ENCODE measurements around the gene ERMARD. TPM values are rescaled to one million over a fixed set of nuclear protein-coding genes. Genes with fewer than 3 reads are reported as not detected.

ERMARD gene
- total RNA-seq, 1 experiment from 2014 or later: 13.6 TPM

DNA sequence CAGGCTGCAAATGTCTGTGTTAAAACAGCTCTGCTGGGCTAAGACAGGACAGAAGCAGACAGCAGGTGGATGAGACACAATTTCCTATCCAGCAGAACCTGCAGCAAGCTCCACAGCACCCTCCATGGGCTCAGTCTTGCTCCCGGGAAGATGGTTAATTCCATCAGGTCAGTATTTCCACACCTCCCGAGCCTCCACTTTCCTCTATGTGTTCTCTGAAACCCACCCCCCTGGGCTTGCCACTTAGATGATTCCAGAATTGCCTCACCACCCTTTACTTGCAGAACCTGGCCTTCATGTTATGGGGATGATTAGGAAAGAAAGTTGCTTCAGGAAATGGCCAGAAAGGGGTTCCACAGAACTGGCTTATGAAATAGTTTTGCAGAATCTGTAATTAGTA lies 43.8 kb downstream of the ERMARD start:
- Histone ChIP-seq H3K9ac (ENCODE audit: extremely low read depth, insufficient read length, low read length) (no peak overlapping the region), H3K9me3 (ENCODE audit: control insufficient read depth, low read depth, low read length) (no peaks in the 10 kb centered on the region), H3K4me1 (ENCODE audit: insufficient read depth, low read length) (no peaks in the 10 kb centered on the region), H2BK12ac (ENCODE audit: insufficient read length, low read depth, low read length) (no peak overlapping the region), H3K14ac (ENCODE audit: insufficient read depth, low read length) (no peak overlapping the region), H4K5ac (ENCODE audit: insufficient read length, low read depth, low read length) (no peak overlapping the region), H3K4ac (ENCODE audit: low read depth, low read length) (no peak overlapping the region), H3K4me2 (ENCODE audit: insufficient read depth, insufficient read length, low read length) (no peak overlapping the region), H2BK15ac (ENCODE audit: low read depth, low read length) (no peak overlapping the region), H3K79me1 (ENCODE audit: insufficient read depth, low read depth, low read length, poor library complexity, severe bottlenecking) (no peaks in the 10 kb centered on the region), H3K27ac (ENCODE audit: insufficient read length, low read depth, low read length) (no peak overlapping the region), H4K8ac (replicated peaks; ENCODE audit: insufficient read length, low read depth, low read length) (no peak overlapping the region), H3K27me3 (ENCODE audit: insufficient read depth, low read length) (peaks cover 3% of the 10 kb centered on the region; the same call in 1 of the 2 replicates), H2AFZ (ENCODE audit: low read length) (no peak overlapping the region), H3K56ac (ENCODE audit: insufficient read length, low read depth, low read length) (no peak overlapping the region), H2BK5ac (ENCODE audit: insufficient read length, low read length) (no peak overlapping the region), H4K91ac (ENCODE audit: insufficient read length, low read depth, low read length) (no peak overlapping the region), H2AK5ac (ENCODE audit: insufficient read length, low read length) (no peak overlapping the region), H3K18ac (ENCODE audit: insufficient read length, low read depth, low read length) (no peak overlapping the region), H3K79me2 (ENCODE audit: insufficient read depth, low read length) (no peaks in the 10 kb centered on the region), H3K23ac (ENCODE audit: insufficient read length, low read depth, low read length) (no peak overlapping the region), H3T11ph (ENCODE audit: low read length) (no peak overlapping the region), H2BK20ac (ENCODE audit: low read depth, low read length, poor library complexity, severe bottlenecking) (no peak overlapping the region), H4K20me1 (ENCODE audit: control insufficient read depth, insufficient read depth, insufficient read length) (no peaks in the 10 kb centered on the region), H2BK120ac (ENCODE audit: low read depth, low read length, poor library complexity, severe bottlenecking) (no peak overlapping the region), H3K23me2 (ENCODE audit: insufficient read length, low read depth, low read length, poor library complexity, severe bottlenecking) (no peaks in the 10 kb centered on the region)
- Mint-ChIP-seq H3K27me3 (ENCODE audit: low read depth) (peaks cover 24% of the 10 kb centered on the region), H3K4me3 (no peak overlapping the region), H3K4me1 (peaks cover 12 to 20% of the 10 kb centered on the region in 2 experiments), H3K36me3 (ENCODE audit: insufficient read depth in 1 of 3, low read depth in 3 of 3) (no peaks in the 10 kb centered on the region), H3K27ac (no peak overlapping the region), H3K9me3 (no peaks in the 10 kb centered on the region)
- WGBS (ENCODE audit: extremely low coverage, insufficient read length, low lambda C conversion rate): no CpG with 5 or more reads among the region's 2 CpGs
- TF ChIP-seq, protein P1, sequence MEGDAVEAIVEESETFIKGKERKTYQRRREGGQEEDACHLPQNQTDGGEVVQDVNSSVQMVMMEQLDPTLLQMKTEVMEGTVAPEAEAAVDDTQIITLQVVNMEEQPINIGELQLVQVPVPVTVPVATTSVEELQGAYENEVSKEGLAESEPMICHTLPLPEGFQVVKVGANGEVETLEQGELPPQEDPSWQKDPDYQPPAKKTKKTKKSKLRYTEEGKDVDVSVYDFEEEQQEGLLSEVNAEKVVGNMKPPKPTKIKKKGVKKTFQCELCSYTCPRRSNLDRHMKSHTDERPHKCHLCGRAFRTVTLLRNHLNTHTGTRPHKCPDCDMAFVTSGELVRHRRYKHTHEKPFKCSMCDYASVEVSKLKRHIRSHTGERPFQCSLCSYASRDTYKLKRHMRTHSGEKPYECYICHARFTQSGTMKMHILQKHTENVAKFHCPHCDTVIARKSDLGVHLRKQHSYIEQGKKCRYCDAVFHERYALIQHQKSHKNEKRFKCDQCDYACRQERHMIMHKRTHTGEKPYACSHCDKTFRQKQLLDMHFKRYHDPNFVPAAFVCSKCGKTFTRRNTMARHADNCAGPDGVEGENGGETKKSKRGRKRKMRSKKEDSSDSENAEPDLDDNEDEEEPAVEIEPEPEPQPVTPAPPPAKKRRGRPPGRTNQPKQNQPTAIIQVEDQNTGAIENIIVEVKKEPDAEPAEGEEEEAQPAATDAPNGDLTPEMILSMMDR (conservative IDR thresholded peaks at IDR 0.05): no peak
- no peak for DNase-seq
